SK-N-SH treated with all-trans-retinoic acid at 6 μM for 48 hours (cell line): Measurements from ENCODE around the gene ADAM17.

Experiments used
- ARNTL ChIP-seq: fragments of 450-650 bp; formaldehyde crosslinking; IDR thresholded peaks from 2 replicates; pipeline ENCODE4 v1.5.0; 2020; ENCODE audit warnings: low read depth, mild to moderate bottlenecking, moderate library complexity, borderline replicate concordance
- BACH2 ChIP-seq: fragments of 250-450 bp; sonication (Bioruptor Pico); IDR thresholded peaks from 2 replicates; pipeline ENCODE4 v1.9.0; 2021; ENCODE audit warnings: mild to moderate bottlenecking, borderline replicate concordance
- CSRNP3 ChIP-seq: fragments of 250-450 bp; sonication (Bioruptor Pico); IDR thresholded peaks from 2 replicates; pipeline ENCODE4 v1.5.1; 2021; ENCODE audit warnings: mild to moderate bottlenecking, moderate library complexity
- GLIS3 ChIP-seq: fragments of 250-450 bp; sonication (Bioruptor Pico); IDR thresholded peaks from 2 replicates; pipeline ENCODE4 v1.5.0; 2020; ENCODE audit warnings: mild to moderate bottlenecking, moderate library complexity
- PATZ1 ChIP-seq: fragments of 250-450 bp; sonication (Bioruptor Pico); IDR thresholded peaks from 2 replicates; pipeline ENCODE4 v1.8.0; 2020; ENCODE audit warnings: mild to moderate bottlenecking, moderate library complexity, borderline replicate concordance
- PPARA ChIP-seq: fragments of 250-450 bp; sonication (Bioruptor Pico); IDR thresholded peaks from 2 replicates; pipeline ENCODE4 v1.5.0; 2020; ENCODE audit warnings: mild to moderate bottlenecking, borderline replicate concordance
- RARB ChIP-seq: fragments of 250-450 bp; sonication (Bioruptor Pico); IDR thresholded peaks from 2 replicates; pipeline ENCODE4 v1.8.0; 2021; ENCODE audit warnings: mild to moderate bottlenecking, moderate library complexity
- ZFP3 ChIP-seq: fragments of 250-450 bp; sonication (Bioruptor Pico); IDR thresholded peaks from 2 replicates; pipeline ENCODE4 v1.5.0; 2020; ENCODE audit warnings: mild to moderate bottlenecking, moderate library complexity
- ZFP30 ChIP-seq: fragments of 450-650 bp; formaldehyde crosslinking; IDR thresholded peaks from 2 replicates; pipeline ENCODE4 v1.5.0; 2022; ENCODE audit warnings: mild to moderate bottlenecking, moderate library complexity
- ZNF565 ChIP-seq: fragments of 450-650 bp; formaldehyde crosslinking; conservative IDR thresholded peaks from 2 replicates; pipeline ENCODE4 v1.5.0; 2020; ENCODE audit warnings: low read depth, mild to moderate bottlenecking, moderate library complexity
- ZNF70 ChIP-seq: fragments of 450-650 bp; formaldehyde crosslinking; IDR thresholded peaks from 2 replicates; pipeline ENCODE4 v1.5.0; 2020; ENCODE audit warnings: mild to moderate bottlenecking, moderate library complexity
- ZNF8 ChIP-seq: fragments of 450-650 bp; formaldehyde crosslinking; IDR thresholded peaks from 2 replicates; pipeline ENCODE4 v1.5.0; 2020; ENCODE audit warnings: mild to moderate bottlenecking, moderate library complexity

GRCh38 chr2:9538000-9538507, 17.6 kb downstream of the ADAM17 start:
- TF ChIP-seq RARB (CRISPR knock-in tag) (no peak), CSRNP3 (CRISPR knock-in tag) (no peak), PATZ1 (CRISPR knock-in tag) (no peak), ZNF70 (no peak), ZNF8 (no peak), ZFP3 (CRISPR knock-in tag) (no peak), ARNTL (CRISPR knock-in tag) (no peak), PPARA (no peak), BACH2 (CRISPR knock-in tag) (no peak), ZNF565 (CRISPR knock-in tag) (no peak), ZFP30 (CRISPR knock-in tag) (no peak), GLIS3 (no peak)
